HG03558 (cell line): Measurements from ENCODE around the gene ESYT2.
"Not testable (repeated sequence)": the region's sequence is repeated elsewhere in the genome, so short reads cannot be mapped to it uniquely, and the experiment has no call there.

Source experiments
- ATAC-seq: cut with Tn5 transposase; IDR thresholded peaks from one replicate; pipeline ENCODE4 v1.9.1; 2021; ENCODE audit warnings: moderate number of reproducible peaks; ENCODE audit not compliant: unreplicated experiment; ENCODE audit errors: extremely low read depth

ESYT2 gene

GRCh38 chr7:158829342-158830210 is at the start of gene ESYT2:
Gene ESYT2, minus strand, starts transcription at chr7:158829509. Its CDS starts 91 bp downstream, at chr7:158829418.
- ATAC-seq = peak; percentile 70

DNA sequence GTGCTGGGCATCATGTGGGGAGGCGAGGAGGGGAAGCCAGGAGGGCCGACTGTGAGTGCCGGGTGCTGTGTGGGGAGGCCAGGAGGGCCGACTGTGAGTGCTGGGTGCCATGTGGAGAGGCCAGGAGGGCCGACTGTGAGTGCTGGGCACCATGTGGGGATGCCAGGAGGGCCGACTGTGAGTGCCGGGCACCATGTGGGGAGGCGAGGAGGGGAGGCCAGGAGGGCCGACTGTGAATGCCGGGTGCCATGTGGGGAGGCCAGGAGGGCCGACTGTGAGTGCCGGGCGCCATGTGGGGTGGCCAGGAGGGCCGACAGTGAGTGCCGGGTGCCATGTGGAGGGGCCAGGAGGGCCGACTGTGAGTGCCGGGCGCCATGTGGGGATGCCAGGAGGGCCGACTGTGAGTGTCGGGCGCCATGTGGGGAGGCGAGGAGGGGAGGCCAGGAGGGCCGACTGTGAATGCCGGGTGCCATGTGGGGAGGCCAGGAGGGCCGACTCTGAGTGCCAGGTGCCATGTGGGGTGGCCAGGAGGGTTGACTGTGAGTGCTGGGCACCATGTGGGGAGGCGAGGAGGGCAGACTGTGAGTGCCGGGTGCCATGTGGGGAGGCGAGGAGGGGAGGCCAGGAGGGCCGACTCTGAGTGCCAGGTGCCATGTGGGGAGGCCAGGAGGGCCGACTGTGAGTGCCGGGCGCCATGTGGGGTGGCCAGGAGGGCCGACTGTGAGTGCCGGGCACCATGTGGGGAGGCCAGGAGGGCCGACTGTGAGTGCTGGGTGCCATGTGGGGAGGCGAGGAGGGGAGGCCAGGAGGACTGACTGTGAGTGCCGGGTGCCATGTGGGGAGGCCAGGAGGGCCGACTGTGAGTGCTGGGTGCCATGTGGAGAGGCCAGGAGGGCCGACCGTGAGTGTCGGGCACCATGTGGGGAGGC is 49.1 kb upstream of the ESYT2 start:
- ATAC-seq = not testable (repeated sequence)

- no peak for ATAC-seq
Observed at GRCh38 chr7:158876984-158877383, 47.7 kb upstream of the ESYT2 start.

- no peak for ATAC-seq
Observed at GRCh38 chr7:158869876-158870275, 40.6 kb upstream of the ESYT2 start.

GRCh38 chr7:158868764-158869410 is 39.6 kb upstream of the ESYT2 start:
- ATAC-seq = no peak

GRCh38 chr7:158867214-158867984 is 38.1 kb upstream of the ESYT2 start:
- ATAC-seq = no peak

DNA sequence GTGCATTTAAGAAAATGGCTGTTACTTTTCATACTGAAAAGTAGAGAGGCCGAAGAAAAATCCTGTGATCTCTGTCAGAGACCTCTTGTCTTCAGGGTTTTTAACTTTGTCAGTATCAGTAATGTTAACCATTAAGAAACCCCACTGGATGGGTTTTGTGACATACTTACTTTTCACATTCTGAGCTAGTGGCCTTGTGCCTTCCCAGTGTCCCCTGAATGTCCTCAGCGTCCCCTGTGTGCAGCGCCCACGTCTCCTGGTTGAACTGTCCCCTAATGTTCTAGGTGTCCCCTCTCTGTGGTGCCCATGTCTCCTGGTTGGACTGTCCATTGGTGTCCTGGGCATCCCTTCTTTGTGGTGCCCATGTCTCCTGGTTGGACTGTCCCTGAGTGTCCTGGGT is 36.7 kb upstream of the ESYT2 start:
- no peak for ATAC-seq

GRCh38 chr7:158865462-158865922 is 36.2 kb upstream of the ESYT2 start:
- no peak for ATAC-seq

GRCh38 chr7:158864833-158865232 is 35.5 kb upstream of the ESYT2 start:
- ATAC-seq = no peak

GRCh38 chr7:158864507-158864820 is 35.2 kb upstream of the ESYT2 start:
- no peak for ATAC-seq

DNA sequence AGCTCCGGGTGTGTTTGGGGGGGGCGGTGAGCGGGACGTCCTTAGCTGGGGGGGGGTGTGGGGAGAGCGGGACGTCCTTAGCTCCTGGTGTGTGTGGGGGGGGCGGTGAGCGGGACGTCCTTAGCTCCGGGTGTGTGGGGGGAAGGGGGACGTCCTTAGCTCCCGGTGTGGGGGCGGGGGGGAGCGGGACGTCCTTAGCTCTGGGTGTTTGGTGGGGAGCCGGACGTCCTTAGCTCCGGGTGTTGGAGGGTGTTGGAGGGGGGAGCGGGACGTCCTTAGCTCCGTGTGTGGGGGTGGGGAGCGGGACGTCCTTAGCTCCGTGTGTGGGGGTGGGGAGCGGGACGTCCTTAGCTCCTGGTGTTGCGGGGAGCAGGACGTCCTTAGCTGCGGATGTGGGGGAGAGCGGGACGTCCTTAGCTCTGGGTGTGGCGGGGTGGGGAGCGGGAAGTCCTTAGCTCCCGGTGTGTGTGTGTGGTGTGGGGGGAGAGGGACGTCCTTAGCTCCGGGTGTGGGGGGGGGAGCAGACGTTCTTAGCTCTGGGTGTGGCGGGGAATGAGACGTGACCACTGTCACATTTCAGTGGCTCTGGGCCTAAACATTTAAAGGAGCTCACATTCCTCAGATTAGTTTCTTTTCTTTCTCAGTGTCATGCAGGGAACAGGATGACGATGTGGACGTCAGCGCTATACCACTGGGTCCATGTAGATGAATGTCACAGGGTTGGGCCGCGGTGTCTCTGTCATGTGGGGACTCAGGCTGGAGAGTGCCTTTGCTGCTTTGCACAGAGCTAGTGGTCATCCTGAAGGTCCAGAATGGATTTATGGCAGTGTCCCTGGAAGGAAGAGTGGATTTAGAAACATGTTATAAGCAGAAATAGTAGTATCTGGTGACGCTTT is 34.5 kb upstream of the ESYT2 start:
- no peak for ATAC-seq

DNA sequence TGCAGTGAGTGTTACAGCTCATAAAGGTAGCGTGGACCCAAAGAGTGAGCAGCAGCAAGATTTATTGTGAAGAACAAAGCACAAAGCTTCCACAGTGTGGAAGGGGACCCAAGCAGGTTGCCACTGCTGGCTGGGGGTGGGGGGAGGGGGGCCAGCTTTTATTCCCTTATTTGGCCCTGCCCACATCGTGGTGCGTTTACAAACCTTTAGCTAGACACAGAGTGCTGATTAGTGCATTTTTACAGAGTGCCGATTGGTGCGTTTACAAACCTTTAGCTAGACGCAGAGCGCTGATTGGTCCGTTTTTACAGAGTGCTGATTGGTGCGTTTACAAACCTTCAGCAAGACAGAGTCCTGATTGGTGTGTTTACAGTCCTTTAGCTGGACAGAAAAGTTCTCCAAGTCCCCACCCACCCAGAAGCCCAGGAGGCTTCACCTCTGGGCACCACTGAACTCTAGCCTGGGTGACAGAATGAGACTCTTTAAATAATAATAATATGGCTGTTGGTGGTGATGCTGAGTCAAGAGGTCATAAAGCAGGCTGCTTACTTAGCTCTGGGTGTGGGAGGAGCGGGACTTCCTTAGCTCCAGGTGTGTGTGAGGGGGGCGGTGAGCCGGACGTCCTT is 33.8 kb upstream of the ESYT2 start:
- peak; percentile 39 for ATAC-seq

GRCh38 chr7:158861936-158862704 is 32.8 kb upstream of the ESYT2 start:
- ATAC-seq = no peak

DNA sequence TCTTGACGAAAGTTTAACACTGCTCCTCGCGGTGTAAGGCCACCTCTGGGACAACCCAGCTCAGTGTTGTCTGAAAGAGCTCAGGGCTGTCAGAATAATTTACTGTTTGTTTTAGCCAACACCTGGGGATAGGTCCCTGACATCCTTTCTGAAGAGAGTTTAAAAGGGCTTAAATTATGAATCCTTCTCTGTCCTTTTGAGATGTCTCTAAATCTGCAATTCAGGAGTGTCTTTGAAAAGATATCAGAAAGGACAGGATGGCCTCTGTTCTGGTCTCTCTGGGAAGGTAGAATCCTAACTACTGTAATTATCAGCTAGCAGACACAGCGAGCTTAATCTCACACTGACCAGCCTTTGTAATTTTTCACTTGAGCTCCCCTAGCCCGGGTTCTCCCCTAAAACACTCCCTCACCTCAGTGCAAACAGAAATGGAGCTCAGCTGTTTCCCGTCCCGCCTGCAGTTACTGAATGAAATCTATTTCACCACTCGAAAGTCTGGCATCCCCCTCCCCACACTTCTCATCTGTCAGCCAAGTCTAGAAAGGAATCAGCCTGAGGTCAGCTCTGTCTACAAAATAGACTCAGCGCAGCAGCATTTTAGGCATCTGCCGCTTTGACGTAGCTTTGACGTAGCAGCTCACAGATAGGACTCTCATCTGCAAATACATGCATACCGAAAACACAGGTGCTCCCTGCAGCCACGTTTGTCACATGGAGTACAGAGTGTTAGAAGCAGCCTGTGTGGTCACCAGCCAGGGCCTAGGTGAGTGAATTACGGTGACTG is 31.9 kb upstream of the ESYT2 start:
- ATAC-seq = no peak

- ATAC-seq = no peak
Observed at GRCh38 chr7:158860394-158860793, 31.1 kb upstream of the ESYT2 start.

DNA sequence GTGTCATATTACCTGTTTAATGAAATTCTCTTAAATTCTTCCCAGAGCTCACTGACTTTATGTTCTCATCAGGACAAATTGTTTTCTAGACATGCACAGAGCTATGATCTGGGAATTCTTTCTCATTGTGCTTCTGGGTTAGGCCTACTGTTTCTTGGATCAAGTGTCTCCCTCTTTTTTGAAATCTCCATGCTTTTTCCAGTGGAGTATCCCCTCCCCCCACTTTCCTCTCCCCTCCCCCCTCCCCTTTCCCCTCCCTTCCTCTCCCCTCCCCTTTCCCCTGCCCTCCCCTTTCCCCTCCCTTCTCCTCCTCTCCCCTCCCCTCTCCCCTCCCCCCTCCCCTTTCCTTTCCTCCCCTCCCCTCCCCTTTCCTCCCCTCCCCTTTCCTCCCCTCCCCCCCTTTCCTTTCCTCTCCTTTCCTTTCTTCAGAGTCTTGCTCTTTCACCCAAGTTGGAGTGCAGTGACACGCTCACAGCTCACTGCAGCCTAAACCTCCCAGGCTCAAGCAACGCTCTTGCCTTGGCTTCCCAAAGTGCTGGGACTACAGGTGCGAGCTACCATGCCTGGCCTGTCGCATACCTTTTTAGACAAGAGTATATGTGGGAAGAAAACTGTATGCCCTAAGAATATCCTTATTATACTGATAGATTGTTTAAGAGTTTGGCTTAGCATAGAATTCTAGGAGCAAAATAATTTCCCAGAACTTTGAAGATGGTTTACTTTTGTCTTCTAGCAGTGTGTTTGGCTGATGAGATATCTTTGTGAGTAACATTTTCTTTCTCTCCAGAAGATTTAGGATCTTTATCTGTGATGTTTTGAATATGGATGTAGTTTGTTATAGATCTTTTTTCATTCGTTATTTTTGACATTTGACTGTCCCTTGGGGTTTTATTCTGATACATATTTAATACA is 29.5 kb upstream of the ESYT2 start:
- ATAC-seq = no peak
